Retinal pigment epithelial cell (primary cell): ENCODE data around the gene CPTP.
A peak's percentile ranks its signal among the peaks of the same experiment; 100 is the strongest.

Experiments used
- DNase-seq: peaks from one replicate; pipeline ENCODE4 v3.0.0-alpha.2; 2010; ENCODE audit warnings: low read depth
- H3K4me3 ChIP-seq: 2 replicates; pipeline ENCODE4 v1.5.1; 2011; ENCODE audit warnings: mild to moderate bottlenecking, low read length, control low read depth, moderate library complexity
- TF ChIP-seq, protein P1 (sequence below): conservative IDR thresholded peaks from 2 replicates; pipeline ENCODE4 v1.5.1; 2011; ENCODE audit warnings: low read depth, low read length, control low read depth, inconsistent platforms

CPTP gene

DNA sequence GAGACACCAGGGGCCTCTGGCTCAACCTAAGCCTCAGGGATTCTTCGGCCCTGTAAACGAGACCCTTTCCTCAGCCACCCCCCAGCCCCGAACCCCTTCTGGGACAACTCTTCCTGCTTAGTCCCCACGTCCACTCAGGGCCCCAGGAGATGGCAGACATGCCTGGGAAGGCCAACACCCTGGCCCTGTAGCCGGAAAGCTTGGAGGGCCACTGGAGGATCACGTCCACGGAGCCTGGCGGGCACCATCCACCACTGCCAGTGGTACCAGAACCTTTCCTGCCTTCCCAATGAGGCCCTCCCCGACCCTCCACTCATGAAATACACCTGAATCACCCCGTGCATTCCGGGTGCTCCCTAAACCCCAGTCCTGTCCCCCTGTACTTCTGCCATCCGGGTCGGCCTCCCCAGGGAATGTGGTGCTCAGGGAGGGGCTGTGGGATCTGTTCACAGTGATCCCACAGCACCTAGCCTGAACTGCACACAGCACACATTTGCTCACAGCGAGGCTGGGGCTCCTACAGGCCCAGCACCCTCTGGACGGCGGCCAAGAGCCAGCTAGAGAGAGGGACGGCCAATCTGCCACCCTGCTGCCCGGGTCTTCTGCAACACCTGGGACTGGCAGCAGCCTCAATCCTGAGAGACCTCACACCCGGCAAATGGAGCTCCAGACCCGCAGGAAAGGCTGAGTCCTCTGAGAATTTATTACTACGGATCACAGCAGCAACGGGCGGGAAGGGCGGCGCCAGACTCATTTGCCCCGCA lies 48.6 kb downstream of the CPTP start:
- H3K4me3 ChIP-seq, result no peak overlapping the region
- DNase-seq, result no peak
- TF ChIP-seq, protein P1, sequence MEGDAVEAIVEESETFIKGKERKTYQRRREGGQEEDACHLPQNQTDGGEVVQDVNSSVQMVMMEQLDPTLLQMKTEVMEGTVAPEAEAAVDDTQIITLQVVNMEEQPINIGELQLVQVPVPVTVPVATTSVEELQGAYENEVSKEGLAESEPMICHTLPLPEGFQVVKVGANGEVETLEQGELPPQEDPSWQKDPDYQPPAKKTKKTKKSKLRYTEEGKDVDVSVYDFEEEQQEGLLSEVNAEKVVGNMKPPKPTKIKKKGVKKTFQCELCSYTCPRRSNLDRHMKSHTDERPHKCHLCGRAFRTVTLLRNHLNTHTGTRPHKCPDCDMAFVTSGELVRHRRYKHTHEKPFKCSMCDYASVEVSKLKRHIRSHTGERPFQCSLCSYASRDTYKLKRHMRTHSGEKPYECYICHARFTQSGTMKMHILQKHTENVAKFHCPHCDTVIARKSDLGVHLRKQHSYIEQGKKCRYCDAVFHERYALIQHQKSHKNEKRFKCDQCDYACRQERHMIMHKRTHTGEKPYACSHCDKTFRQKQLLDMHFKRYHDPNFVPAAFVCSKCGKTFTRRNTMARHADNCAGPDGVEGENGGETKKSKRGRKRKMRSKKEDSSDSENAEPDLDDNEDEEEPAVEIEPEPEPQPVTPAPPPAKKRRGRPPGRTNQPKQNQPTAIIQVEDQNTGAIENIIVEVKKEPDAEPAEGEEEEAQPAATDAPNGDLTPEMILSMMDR, result no peak

- H3K4me3 ChIP-seq, result peak overlapping the region; percentile 87
- DNase-seq, result no peak
- TF ChIP-seq, protein P1, result no peak
These were observed 49.4 kb downstream of the CPTP start for GRCh38 chr1:1373815-1374588.

DNA sequence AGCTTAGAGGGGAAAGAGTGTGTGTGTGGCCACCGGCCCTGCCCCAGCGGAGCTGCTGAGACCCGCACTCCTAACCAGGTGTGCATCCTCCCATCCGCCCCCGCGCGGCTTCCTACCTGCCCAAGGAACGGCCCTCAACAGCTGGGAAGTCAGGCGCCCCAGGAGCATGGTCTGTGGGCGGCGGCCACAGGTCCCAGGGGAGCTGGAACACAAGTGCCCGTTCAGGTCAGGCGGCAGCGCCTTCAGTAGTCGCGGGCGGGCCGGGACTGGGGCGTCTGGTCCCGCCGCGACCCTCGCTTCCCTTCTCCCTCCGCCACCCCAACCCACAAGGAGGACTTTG lies 50.0 kb downstream of the CPTP start:
- TF ChIP-seq, protein P1, result no peak
- peak overlapping the region; percentile 87 for H3K4me3 ChIP-seq
- no peak for DNase-seq

DNA sequence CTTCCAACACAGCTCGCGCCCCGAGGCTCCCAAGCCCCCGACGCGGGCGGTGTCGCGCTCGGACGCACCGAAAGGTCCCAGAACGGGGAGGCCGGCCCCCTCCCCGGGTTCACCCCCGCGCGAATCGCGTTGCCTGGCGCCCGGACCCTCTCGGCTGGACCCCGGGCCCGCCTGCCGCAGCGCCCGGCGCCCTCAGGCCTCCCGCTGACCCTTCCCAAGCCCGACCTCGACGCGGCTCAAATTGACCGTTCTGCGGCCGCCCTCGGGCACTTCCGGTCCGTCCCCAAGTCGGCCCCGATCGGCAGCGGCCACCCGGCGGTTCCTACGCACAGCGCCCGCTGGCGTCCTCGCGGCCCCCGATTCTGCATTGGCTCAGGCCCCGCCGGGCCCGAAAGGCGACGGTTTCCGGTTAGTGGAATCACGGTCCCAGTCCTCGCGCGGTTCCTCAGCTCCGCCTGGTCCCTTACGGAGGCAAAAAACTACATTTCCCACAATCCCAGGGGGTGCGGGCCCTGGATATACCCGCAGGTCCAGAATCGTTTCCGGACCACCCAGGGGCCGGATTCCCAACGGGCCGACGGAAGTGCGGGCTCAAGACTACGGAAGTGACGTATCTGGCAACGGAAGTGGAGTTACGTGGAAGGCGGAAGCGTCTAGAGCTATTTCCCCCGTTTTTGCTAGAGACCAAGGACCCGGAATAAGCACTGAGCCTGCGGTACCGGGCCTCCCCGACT lies 50.5 kb downstream of the CPTP start, which contains the start of gene AURKAIP1:
TSS of gene AURKAIP1 (minus strand) at position 279 of the 734 bp plus-strand sequence. CDS start 451 bp downstream, outside the sequence.
- peak; percentile 98 for DNase-seq
- H3K4me3 ChIP-seq, result peak within 1 kb of the TSS; percentile 87
- TF ChIP-seq, protein P1, result peak; percentile 30

- H3K4me3 ChIP-seq, result no peak overlapping the region
- DNase-seq, result no peak
- TF ChIP-seq, protein P1, result no peak
These were observed 52.1 kb downstream of the CPTP start for GRCh38 chr1:1376551-1377226.

DNA sequence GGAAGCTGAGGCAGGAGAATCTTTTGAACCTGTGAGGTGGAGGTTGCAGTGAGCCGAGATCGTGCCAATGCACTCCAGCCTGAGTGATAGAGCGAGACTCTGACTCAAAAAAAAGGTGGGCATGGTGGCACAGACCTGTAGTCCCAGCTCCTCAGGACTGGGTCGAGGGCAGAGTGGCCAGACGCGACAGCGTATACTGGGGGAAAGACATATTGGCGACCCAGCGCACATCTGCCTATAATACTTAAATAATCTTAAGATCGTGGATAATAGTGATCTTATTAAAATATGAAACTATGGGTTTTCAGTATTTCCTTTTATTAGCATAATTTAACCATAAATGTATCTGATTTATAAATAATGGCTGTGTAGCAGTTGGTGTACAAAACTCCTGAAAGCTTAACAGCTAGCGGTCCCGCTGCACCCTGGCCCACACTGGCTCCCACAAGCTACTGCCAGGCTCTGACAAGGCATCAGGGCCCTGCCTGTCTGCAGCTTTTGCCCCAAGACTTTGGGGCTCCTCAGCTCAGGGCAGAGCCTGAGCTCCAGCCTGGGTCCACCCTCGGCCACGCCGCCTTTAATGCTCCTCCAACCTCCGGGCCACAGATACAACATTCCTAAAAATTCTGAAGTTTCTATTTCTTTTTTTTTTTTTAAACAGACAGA lies 53.1 kb downstream of the CPTP start:
- DNase-seq, result no peak
- TF ChIP-seq, protein P1, result no peak
- no peak overlapping the region for H3K4me3 ChIP-seq
